Right atrium auricular region (tissue), 2 donors: ENCODE data around the gene LRMDA. TPM values are rescaled to one million over a fixed set of nuclear protein-coding genes. Genes with fewer than 3 reads are reported as not detected.
"Not testable (repeated sequence)": the region's sequence is repeated elsewhere in the genome, so short reads cannot be mapped to it uniquely, and the experiment has no call there.

ENCODE experiments used
- DNase-seq: peaks from one replicate; pipeline ENCODE4 v3.0.0-alpha.2; 2019; ENCODE audit warnings: low spot score
- H3K27ac ChIP-seq, 2 donors: fragments of 200-600 bp; sonication (generic); 1 replicate in 1 of 2; 2 replicates in 1 of 2; pipeline ENCODE4 v1.5.1; 2016 to 2019
- H3K27me3 ChIP-seq, 2 donors: fragments of 200-600 bp; sonication (generic); one replicate each; pipeline versions ENCODE4 v1.5.1 to v1.6.0; 2017 to 2019
- H3K36me3 ChIP-seq: fragments of 200-600 bp; sonication (generic); one replicate; pipeline ENCODE4 v1.5.1; 2016
- H3K4me1 ChIP-seq, 2 donors: fragments of 200-600 bp; sonication (generic); one replicate each; pipeline versions ENCODE4 v1.5.1 to v1.6.0; 2017 to 2019
- H3K4me3 ChIP-seq, 2 donors: fragments of 200-600 bp; sonication (generic); 1 replicate in 1 of 2; 2 replicates in 1 of 2; pipeline ENCODE4 v1.5.1; 2017 to 2019; ENCODE audit warnings: mild to moderate bottlenecking in 1 of 2, moderate library complexity in 1 of 2
- H3K9me3 ChIP-seq, 2 donors: fragments of 200-600 bp; sonication (generic); one replicate each; pipeline ENCODE4 v1.5.1; 2019
- CTCF ChIP-seq, 2 donors: fragments of 200-600 bp; sonication (generic); IDR thresholded peaks; one replicate each; pipeline ENCODE4 v1.5.1; 2019; ENCODE audit warnings: antibody characterized with exemption in 2 of 2
- total RNA-seq, 2 donors: library from RNA; depleted of rRNA; stranded (reverse); fragments of >200 nt; gene quantifications; one replicate each; pipeline ENCODE4 v1.1.0, GENCODE V29; 2016

The LRMDA gene
- total RNA-seq, 2 donors from 2014 or later, result 6.1 to 19.1 TPM

- no peak overlapping the region for H3K27ac ChIP-seq
Measured at GRCh38 chr10:75761289-75761688, 329.9 kb downstream of the LRMDA start.

GRCh38 chr10:75762431-75762802, 331.0 kb downstream of the LRMDA start:
- H3K27ac ChIP-seq, result no peak overlapping the region
- DNase-seq, result no peak

More at GRCh38 chr10:75761289-75761688, 329.9 kb downstream of the LRMDA start:
- no peaks in the 10 kb centered on the region for H3K9me3 ChIP-seq
- no peak overlapping the region for H3K4me3 ChIP-seq
- H3K36me3 ChIP-seq, result no peaks in the 10 kb centered on the region
- no peaks in the 10 kb centered on the region for H3K4me1 ChIP-seq
- DNase-seq, result no peak
- TF ChIP-seq CTCF (IDR thresholded peaks at IDR 0.05), result no peak
- no peaks in the 10 kb centered on the region for H3K27me3 ChIP-seq

GRCh38 chr10:75763652-75764051, 332.2 kb downstream of the LRMDA start:
- no peak overlapping the region for H3K4me3 ChIP-seq
- H3K9me3 ChIP-seq, result no peaks in the 10 kb centered on the region
- H3K27ac ChIP-seq, result no peak overlapping the region
- H3K4me1 ChIP-seq, result no peaks in the 10 kb centered on the region
- H3K27me3 ChIP-seq, result no peaks in the 10 kb centered on the region
- no peak for DNase-seq
- TF ChIP-seq CTCF (IDR thresholded peaks at IDR 0.05), result no peak
- H3K36me3 ChIP-seq, result no peaks in the 10 kb centered on the region

More at GRCh38 chr10:75762431-75762802, 331.0 kb downstream of the LRMDA start:
- Histone ChIP-seq H3K4me3 (no peak overlapping the region), H3K9me3 (no peaks in the 10 kb centered on the region), H3K36me3 (no peaks in the 10 kb centered on the region), H3K27me3 (no peaks in the 10 kb centered on the region), H3K4me1 (no peaks in the 10 kb centered on the region)
- TF ChIP-seq CTCF (IDR thresholded peaks at IDR 0.05), result no peak

- Histone ChIP-seq H3K9me3 (no peaks in the 10 kb centered on the region), H3K27me3 (no peaks in the 10 kb centered on the region), H3K4me1 (no peaks in the 10 kb centered on the region), H3K36me3 (no peaks in the 10 kb centered on the region), H3K4me3 (no peak overlapping the region), H3K27ac (no peak overlapping the region)
- no peak for DNase-seq
- no peak for TF ChIP-seq CTCF (IDR thresholded peaks at IDR 0.05)
Measured at GRCh38 chr10:75764974-75765788, 333.8 kb downstream of the LRMDA start.

GRCh38 chr10:75765789-75766096, 334.3 kb downstream of the LRMDA start:
- Histone ChIP-seq H3K4me1 (no peaks in the 10 kb centered on the region), H3K36me3 (no peaks in the 10 kb centered on the region), H3K27ac (no peak overlapping the region), H3K27me3 (no peaks in the 10 kb centered on the region), H3K4me3 (no peak overlapping the region), H3K9me3 (no peaks in the 10 kb centered on the region)
- TF ChIP-seq CTCF (IDR thresholded peaks at IDR 0.05), result no peak
- DNase-seq, result no peak

- Histone ChIP-seq H3K4me3 (no peak overlapping the region), H3K9me3 (no peaks in the 10 kb centered on the region), H3K4me1 (peaks cover 0 to under 1% of the 10 kb centered on the region in 2 donors), H3K27me3 (no peaks in the 10 kb centered on the region), H3K36me3 (no peaks in the 10 kb centered on the region), H3K27ac (no peak overlapping the region)
- DNase-seq, result no peak
- no peak for TF ChIP-seq CTCF (IDR thresholded peaks at IDR 0.05)
Measured at GRCh38 chr10:75766106-75766505, 334.7 kb downstream of the LRMDA start.

- not testable (repeated sequence) for H3K4me3 ChIP-seq, H3K9me3 ChIP-seq, H3K4me1 ChIP-seq, H3K27ac ChIP-seq, H3K27me3 ChIP-seq, H3K36me3 ChIP-seq, DNase-seq
Measured at GRCh38 chr10:75766752-75767151, 335.3 kb downstream of the LRMDA start.
